Transverse colon (tissue), 4 donors: ENCODE results near the gene RABIF.

Experiments
- CTCF ChIP-seq, 5 experiments: fragments of 200-600 bp in 3 of 5; fragments of 450-650 bp in 2 of 5; sonication (generic) in 3 of 5; IDR thresholded peaks; 1 replicate in 2 of 5; 2 replicates in 3 of 5; pipeline ENCODE4 v1.5.1; 2016 to 2017; ENCODE audit warnings: antibody characterized with exemption in 5 of 5, inconsistent platforms in 3 of 5, mild to moderate bottlenecking in 2 of 5, moderate library complexity in 1 of 5
- EP300 ChIP-seq: sonication (generic); formaldehyde crosslinking; IDR thresholded peaks from one replicate; pipeline ENCODE4 v1.6.1; 2017; ENCODE audit warnings: antibody characterized with exemption, low read depth
- POLR2A ChIP-seq: fragments of 450-650 bp; IDR thresholded peaks from one replicate; pipeline ENCODE4 v1.6.1; 2016; ENCODE audit warnings: antibody characterized with exemption, mild to moderate bottlenecking, moderate library complexity
- POLR2AphosphoS5 ChIP-seq, 3 donors: sonication (generic); formaldehyde crosslinking; IDR thresholded peaks; one replicate each; pipeline ENCODE4 v1.6.1; 2016; ENCODE audit warnings: antibody characterized with exemption in 3 of 3

GRCh38 chr1:202854787-202855186, 34.2 kb downstream of the RABIF start:
- no peak for TF ChIP-seq EP300
- no peak for TF ChIP-seq CTCF (IDR thresholded peaks at IDR 0.05)
- no peak for TF ChIP-seq POLR2A
- TF ChIP-seq POLR2AphosphoS5 (IDR thresholded peaks at IDR 0.05): no peak
